ENCODE data around the gene MUSTN1.

- TF ChIP-seq CTCF (conservative IDR thresholded peaks at IDR 0.05; ENCODE audit: low read depth in 2 of 2) (no peak), POLR2AphosphoS5 (IDR thresholded peaks at IDR 0.05; ENCODE audit: low read depth) (no peak)
Measured at GRCh38 chr3:52865994-52866393, 31.2 kb upstream of the MUSTN1 start.

All from GM23338 (cell line).